ENCODE data around the gene EIF5. TPM values are rescaled to one million over a fixed set of nuclear protein-coding genes. Genes with fewer than 3 reads are reported as not detected.
A peak's percentile ranks its signal among the peaks of the same experiment; 100 is the strongest.

EIF5 gene
- 150 TPM for total RNA-seq (2013)
- polyA plus RNA-seq, result 100 to 1,000 TPM; 162 to 191 (median 163) TPM
- 245 and 257 TPM in 2 replicates for polyA minus RNA-seq
- 466 to 1,021 (median 765) reads per million in 11 experiments for total RNA-seq

- under 1% methylated on average over 88 of the region's 103 CpGs for WGBS (ENCODE audit: insufficient coverage)
- peaks cover 40% of the 10 kb centered on the region for H3K4me1 Mint-ChIP-seq
- H3K27ac Mint-ChIP-seq, result peak within 1 kb of the TSS; percentile 93 to 97 (median 96)
- TF ChIP-seq, protein P1, sequence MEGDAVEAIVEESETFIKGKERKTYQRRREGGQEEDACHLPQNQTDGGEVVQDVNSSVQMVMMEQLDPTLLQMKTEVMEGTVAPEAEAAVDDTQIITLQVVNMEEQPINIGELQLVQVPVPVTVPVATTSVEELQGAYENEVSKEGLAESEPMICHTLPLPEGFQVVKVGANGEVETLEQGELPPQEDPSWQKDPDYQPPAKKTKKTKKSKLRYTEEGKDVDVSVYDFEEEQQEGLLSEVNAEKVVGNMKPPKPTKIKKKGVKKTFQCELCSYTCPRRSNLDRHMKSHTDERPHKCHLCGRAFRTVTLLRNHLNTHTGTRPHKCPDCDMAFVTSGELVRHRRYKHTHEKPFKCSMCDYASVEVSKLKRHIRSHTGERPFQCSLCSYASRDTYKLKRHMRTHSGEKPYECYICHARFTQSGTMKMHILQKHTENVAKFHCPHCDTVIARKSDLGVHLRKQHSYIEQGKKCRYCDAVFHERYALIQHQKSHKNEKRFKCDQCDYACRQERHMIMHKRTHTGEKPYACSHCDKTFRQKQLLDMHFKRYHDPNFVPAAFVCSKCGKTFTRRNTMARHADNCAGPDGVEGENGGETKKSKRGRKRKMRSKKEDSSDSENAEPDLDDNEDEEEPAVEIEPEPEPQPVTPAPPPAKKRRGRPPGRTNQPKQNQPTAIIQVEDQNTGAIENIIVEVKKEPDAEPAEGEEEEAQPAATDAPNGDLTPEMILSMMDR (IDR thresholded peaks at IDR 0.05), result peak; percentile 47
- peaks cover 40% of the 10 kb centered on the region in 2 donors for H3K36me3 Mint-ChIP-seq
- Histone ChIP-seq H3K27me3 (ENCODE audit: control insufficient read depth in 2 of 2, insufficient read depth in 2 of 2, low read length in 2 of 2) (no peaks in the 10 kb centered on the region), H3K4me2 (replicated peaks; ENCODE audit: extremely low read depth, low read length, poor library complexity, severe bottlenecking) (peak within 1 kb of the TSS; percentile 90), H3K79me2 (ENCODE audit: insufficient read depth, low read length) (peaks cover 53% of the 10 kb centered on the region), H3K4me1 (ENCODE audit: control insufficient read depth in 1 of 2, insufficient read depth in 2 of 2, low read length in 2 of 2) (peaks cover 36 to 48% of the 10 kb centered on the region in 2 donors), H3K9me3 (replicated peaks in 1 of 2; ENCODE audit: control insufficient read depth in 1 of 2, insufficient read depth in 1 of 2, low read length in 2 of 2) (no peaks in the 10 kb centered on the region), H3K36me3 (replicated peaks in 1 of 2; ENCODE audit: control insufficient read depth in 1 of 2, insufficient read depth in 2 of 2, low read length in 2 of 2) (peaks cover 37 to 40% of the 10 kb centered on the region in 2 donors), H3K9ac (ENCODE audit: insufficient read depth, low read length, poor library complexity, severe bottlenecking) (peak within 1 kb of the TSS; percentile 100), H3K4me3 (replicated peaks in 1 of 3; ENCODE audit: low read depth in 2 of 3, low read length in 3 of 3) (peak within 1 kb of the TSS; percentile 85 to 94 (median 86)), H4K20me1 (ENCODE audit: insufficient read depth, low read length) (peaks cover 43% of the 10 kb centered on the region), H2AFZ (ENCODE audit: insufficient read depth, low read depth, low read length, poor library complexity, severe bottlenecking) (peak within 1 kb of the TSS; percentile 74), H3K27ac (ENCODE audit: low read depth in 1 of 2, low read length in 2 of 2) (peak within 1 kb of the TSS; percentile 88 to 98)
- peak; percentile 98 to 99 (median 99) for DNase-seq
- H3K4me3 Mint-ChIP-seq, result peak within 1 kb of the TSS; percentile 93 to 95
- H3K27me3 Mint-ChIP-seq (ENCODE audit: low read depth in 3 of 3), result no peaks in the 10 kb centered on the region
- H3K9me3 Mint-ChIP-seq, result no peaks in the 10 kb centered on the region
- intact Hi-C loops (cut with micrococcal nuclease), result loop anchor here in 1 of 2 donors (2.0 to 10.0 kb wide), 3 partner anchors 49 to 217 kb away; partner anchors contain the start of genes CKB and TRMT61A
Observed at GRCh38 chr14:103333754-103334643, at the start of gene EIF5. Gene EIF5, plus strand, starts transcription at chr14:103334237. Its CDS starts 1,624 bp downstream, at chr14:103335861.

- peaks cover 62 to 71% (median 64%) of the 10 kb centered on the region in 3 donors for H3K27me3 Mint-ChIP-seq (ENCODE audit: low read depth in 3 of 3)
- H3K27me3 ChIP-seq (ENCODE audit: control insufficient read depth in 2 of 2, insufficient read depth in 2 of 2, low read length in 2 of 2), result peaks cover 9 to 56% of the 10 kb centered on the region in 2 donors
- no peaks in the 10 kb centered on the region for H4K20me1 ChIP-seq (ENCODE audit: insufficient read depth, low read length)
- H3K4me2 ChIP-seq (replicated peaks; ENCODE audit: extremely low read depth, low read length, poor library complexity, severe bottlenecking), result no peak overlapping the region
- no peaks in the 10 kb centered on the region for H3K36me3 Mint-ChIP-seq
- WGBS (ENCODE audit: insufficient coverage), result 75% methylated on average over 9 of the region's 9 CpGs
- no peak overlapping the region for H2AFZ ChIP-seq (ENCODE audit: insufficient read depth, low read depth, low read length, poor library complexity, severe bottlenecking)
- no peaks in the 10 kb centered on the region for H3K79me2 ChIP-seq (ENCODE audit: insufficient read depth, low read length)
- H3K9me3 ChIP-seq (replicated peaks in 1 of 2; ENCODE audit: control insufficient read depth in 1 of 2, insufficient read depth in 1 of 2, low read length in 2 of 2), result peaks cover 0 to under 1% of the 10 kb centered on the region in 2 donors
- H3K36me3 ChIP-seq (replicated peaks in 1 of 2; ENCODE audit: control insufficient read depth in 1 of 2, insufficient read depth in 2 of 2, low read length in 2 of 2), result no peaks in the 10 kb centered on the region
- peak overlapping the region in 1 of 2 donors; percentile 5 for H3K4me3 Mint-ChIP-seq
- TF ChIP-seq, protein P1 (IDR thresholded peaks at IDR 0.05), result no peak
- no peak overlapping the region for H3K27ac Mint-ChIP-seq
- peaks cover under 1 to 5% of the 10 kb centered on the region in 2 donors for H3K4me1 ChIP-seq (ENCODE audit: control insufficient read depth in 1 of 2, insufficient read depth in 2 of 2, low read length in 2 of 2)
- intact Hi-C loops (cut with micrococcal nuclease), result no loop called here
- H3K4me3 ChIP-seq (replicated peaks in 1 of 3; ENCODE audit: low read depth in 2 of 3, low read length in 3 of 3), result no peak overlapping the region
- no peak for DNase-seq
- H3K27ac ChIP-seq (ENCODE audit: low read depth in 1 of 2, low read length in 2 of 2), result no peak overlapping the region
- H3K4me1 Mint-ChIP-seq, result peaks cover 9% of the 10 kb centered on the region
- no peak overlapping the region for H3K9ac ChIP-seq (ENCODE audit: insufficient read depth, low read length, poor library complexity, severe bottlenecking)
- H3K9me3 Mint-ChIP-seq, result peaks cover 0 to 10% (median 4%) of the 10 kb centered on the region in 7 donors
Observed at GRCh38 chr14:103284574-103285467, 49.2 kb upstream of the EIF5 start.

Data from CD14-positive monocyte (primary cell).